Nucleus accumbens (tissue), 56 donors: Measurements from ENCODE around the gene CACNA1D.
A peak's percentile ranks its signal among the peaks of the same experiment; 100 is the strongest.
"Not testable (repeated sequence)": the region's sequence is repeated elsewhere in the genome, so short reads cannot be mapped to it uniquely, and the experiment has no call there.

ENCODE experiments used
- DNase-seq, 56 donors: peaks; one replicate each; lab custom pipeline; 2025; lab: John Stamatoyannopoulos, UW

Gene CACNA1D

GRCh38 chr3:53604232-53604631 lies 109.8 kb downstream of the CACNA1D start:
- DNase-seq: no peak

- no peak for DNase-seq
Measured at GRCh38 chr3:53606793-53607192, 112.4 kb downstream of the CACNA1D start.

GRCh38 chr3:53612508-53612907 lies 118.1 kb downstream of the CACNA1D start:
- DNase-seq: no peak

GRCh38 chr3:53613125-53613524 lies 118.7 kb downstream of the CACNA1D start:
- no peak for DNase-seq

- no peak for DNase-seq
Measured at GRCh38 chr3:53614307-53614706, 119.9 kb downstream of the CACNA1D start.

GRCh38 chr3:53616321-53616720 lies 121.9 kb downstream of the CACNA1D start:
- DNase-seq: peak in 2 of 56 donors; percentile 14 to 23

GRCh38 chr3:53616971-53617892 lies 122.8 kb downstream of the CACNA1D start:
- no peak for DNase-seq

GRCh38 chr3:53617893-53618523 lies 123.6 kb downstream of the CACNA1D start:
- no peak for DNase-seq

GRCh38 chr3:53618524-53618906 lies 124.1 kb downstream of the CACNA1D start:
- DNase-seq: no peak

- no peak for DNase-seq
Measured at GRCh38 chr3:53618936-53619335, 124.5 kb downstream of the CACNA1D start.

GRCh38 chr3:53624061-53624857 lies 129.8 kb downstream of the CACNA1D start:
- DNase-seq: no peak

- DNase-seq: no peak
Measured at GRCh38 chr3:53626876-53627275, 132.5 kb downstream of the CACNA1D start.

- no peak for DNase-seq
Measured at GRCh38 chr3:53628536-53629401, 134.4 kb downstream of the CACNA1D start.

- no peak for DNase-seq
Measured at GRCh38 chr3:53629402-53629723, 135.0 kb downstream of the CACNA1D start.

- no peak for DNase-seq
Measured at GRCh38 chr3:53630547-53630946, 136.1 kb downstream of the CACNA1D start.

- DNase-seq: no peak
Measured at GRCh38 chr3:53633197-53633787, 138.9 kb downstream of the CACNA1D start.

- no peak for DNase-seq
Measured at GRCh38 chr3:53635041-53635440, 140.6 kb downstream of the CACNA1D start.

- not testable (repeated sequence) for DNase-seq
Measured at GRCh38 chr3:53638806-53639205, 144.4 kb downstream of the CACNA1D start.

GRCh38 chr3:53641397-53641796 lies 147.0 kb downstream of the CACNA1D start:
- no peak for DNase-seq

GRCh38 chr3:53642211-53642610 lies 147.8 kb downstream of the CACNA1D start:
- DNase-seq: no peak
